Fibroblast of skin of left biceps (primary cell): ENCODE data around the gene KCNN3.

Experiments
- DNase-seq, 2 experiments: peaks; one replicate each; pipeline ENCODE4 v3.0.0-alpha.2; 2013; ENCODE audit warnings: low read depth in 2 of 2

KCNN3 gene

GRCh38 chr1:154770897-154771594 is 99.0 kb downstream of the KCNN3 start:
- no peak for DNase-seq

GRCh38 chr1:154769193-154769895 is 100.7 kb downstream of the KCNN3 start:
- DNase-seq, result no peak

- DNase-seq, result no peak
Measured at GRCh38 chr1:154768456-154769125, 101.5 kb downstream of the KCNN3 start.

GRCh38 chr1:154767315-154768240 is 102.5 kb downstream of the KCNN3 start:
- no peak for DNase-seq

GRCh38 chr1:154765970-154766369 is 104.1 kb downstream of the KCNN3 start:
- no peak for DNase-seq

GRCh38 chr1:154764773-154765172 is 105.3 kb downstream of the KCNN3 start:
- DNase-seq, result no peak

GRCh38 chr1:154764181-154764580 is 105.9 kb downstream of the KCNN3 start:
- no peak for DNase-seq

- no peak for DNase-seq
Measured at GRCh38 chr1:154760469-154760933, 109.6 kb downstream of the KCNN3 start.

- no peak for DNase-seq
Measured at GRCh38 chr1:154759793-154760192, 110.3 kb downstream of the KCNN3 start.

- no peak for DNase-seq
Measured at GRCh38 chr1:154759196-154759595, 110.9 kb downstream of the KCNN3 start.

GRCh38 chr1:154758346-154758745 is 111.7 kb downstream of the KCNN3 start:
- DNase-seq, result no peak

- no peak for DNase-seq
Measured at GRCh38 chr1:154756793-154757548, 113.1 kb downstream of the KCNN3 start.

GRCh38 chr1:154755858-154756730 is 114.0 kb downstream of the KCNN3 start:
- no peak for DNase-seq

GRCh38 chr1:154753426-154753825 is 116.7 kb downstream of the KCNN3 start:
- DNase-seq, result no peak

GRCh38 chr1:154752273-154753030 is 117.6 kb downstream of the KCNN3 start:
- DNase-seq, result no peak

- no peak for DNase-seq
Measured at GRCh38 chr1:154751690-154752089, 118.4 kb downstream of the KCNN3 start.

GRCh38 chr1:154750681-154751665 is 119.1 kb downstream of the KCNN3 start:
- no peak for DNase-seq
